Fibroblast of lung (primary cell): Measurements from ENCODE around the gene ARHGEF25.

Experiments used
- CTCF ChIP-seq, 2 donors: IDR thresholded peaks in 1 of 2; conservative IDR thresholded peaks in 1 of 2; 1 replicate in 1 of 2; 2 replicates in 1 of 2; pipeline ENCODE4 v1.5.1; 2011 to 2012; ENCODE audit warnings: low read length in 2 of 2, control low read depth in 1 of 2, inconsistent platforms in 1 of 2, low read depth in 1 of 2, mild to moderate bottlenecking in 1 of 2
- EZH2 ChIP-seq: IDR thresholded peaks from 2 replicates; pipeline ENCODE4 v1.5.1; 2012; ENCODE audit warnings: low read length, control low read depth, mild to moderate bottlenecking; ENCODE audit errors: missing control alignments

GRCh38 chr12:57590864-57591781 is 20.1 kb upstream of the ARHGEF25 start, which contains the start of gene PIP4K2C:
- no peak for TF ChIP-seq CTCF (conservative IDR thresholded peaks at IDR 0.05 in 1 of 2, IDR thresholded peaks at IDR 0.05 in 1 of 2; ENCODE audit: low read depth in 1 of 2, low read length in 2 of 2)
- TF ChIP-seq EZH2: no peak
